NCI-H2196 (cell line): Measurements from ENCODE around the gene SNX25.

Experiments
- DNase-seq: peaks from one replicate; lab custom pipeline; 2025; ENCODE audit not compliant: unreplicated experiment; lab: John Stamatoyannopoulos, UW

The SNX25 gene

DNA sequence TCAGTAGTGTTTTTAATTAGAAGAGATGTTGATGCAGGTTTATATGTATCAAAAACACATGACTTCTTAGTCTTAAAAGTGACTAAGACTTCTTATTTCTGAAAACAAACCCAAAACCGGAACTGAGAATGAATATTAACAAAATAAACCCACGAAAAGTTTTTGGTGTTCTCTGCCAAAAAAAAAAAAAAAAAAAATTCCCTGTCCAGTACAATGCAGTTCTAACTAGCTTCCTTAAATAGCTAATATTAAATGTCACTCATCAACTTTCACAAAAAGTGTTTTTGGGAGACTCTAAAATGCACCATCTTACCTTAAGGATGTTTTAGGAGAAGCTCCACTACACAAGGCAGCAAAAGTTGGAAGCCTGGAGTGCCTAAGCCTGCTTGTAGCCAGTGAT lies 189.2 kb downstream of the SNX25 start:
- no peak for DNase-seq

DNA sequence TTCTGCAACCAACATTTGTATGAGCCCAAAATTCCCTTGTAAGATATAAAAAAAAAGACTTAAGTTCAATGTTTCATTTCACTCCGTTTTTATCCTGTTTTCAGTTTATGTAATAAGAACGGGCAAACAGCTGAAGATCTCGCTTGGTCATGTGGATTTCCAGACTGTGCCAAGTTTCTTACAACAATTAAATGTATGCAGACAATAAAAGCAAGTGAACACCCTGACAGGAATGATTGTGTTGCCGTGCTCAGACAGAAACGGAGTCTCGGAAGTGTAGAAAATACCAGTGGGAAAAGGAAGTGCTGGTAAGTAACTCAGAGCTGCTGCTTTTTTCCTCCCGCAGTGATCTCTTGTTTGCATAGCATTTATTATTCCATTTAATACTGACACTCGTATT lies 190.1 kb downstream of the SNX25 start:
- DNase-seq = no peak

DNA sequence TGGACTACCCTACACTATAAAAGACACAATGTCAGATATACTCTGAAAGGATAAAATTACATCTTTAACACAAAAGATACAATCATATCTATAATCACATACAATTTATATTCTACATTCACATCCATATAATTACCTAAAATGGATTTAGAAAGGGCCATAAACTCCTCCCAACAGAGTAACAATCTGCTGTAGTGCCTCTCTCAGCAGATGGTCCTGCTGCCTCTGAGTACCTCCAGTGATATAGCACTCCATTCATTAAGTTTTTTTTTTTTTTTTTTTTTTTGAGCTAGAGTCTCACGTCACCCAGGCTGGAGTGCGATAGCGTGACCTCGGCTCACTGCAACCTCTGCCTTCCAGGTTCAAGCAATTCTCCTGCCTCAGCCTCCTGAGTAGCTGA lies 194.6 kb downstream of the SNX25 start:
- no peak for DNase-seq

DNA sequence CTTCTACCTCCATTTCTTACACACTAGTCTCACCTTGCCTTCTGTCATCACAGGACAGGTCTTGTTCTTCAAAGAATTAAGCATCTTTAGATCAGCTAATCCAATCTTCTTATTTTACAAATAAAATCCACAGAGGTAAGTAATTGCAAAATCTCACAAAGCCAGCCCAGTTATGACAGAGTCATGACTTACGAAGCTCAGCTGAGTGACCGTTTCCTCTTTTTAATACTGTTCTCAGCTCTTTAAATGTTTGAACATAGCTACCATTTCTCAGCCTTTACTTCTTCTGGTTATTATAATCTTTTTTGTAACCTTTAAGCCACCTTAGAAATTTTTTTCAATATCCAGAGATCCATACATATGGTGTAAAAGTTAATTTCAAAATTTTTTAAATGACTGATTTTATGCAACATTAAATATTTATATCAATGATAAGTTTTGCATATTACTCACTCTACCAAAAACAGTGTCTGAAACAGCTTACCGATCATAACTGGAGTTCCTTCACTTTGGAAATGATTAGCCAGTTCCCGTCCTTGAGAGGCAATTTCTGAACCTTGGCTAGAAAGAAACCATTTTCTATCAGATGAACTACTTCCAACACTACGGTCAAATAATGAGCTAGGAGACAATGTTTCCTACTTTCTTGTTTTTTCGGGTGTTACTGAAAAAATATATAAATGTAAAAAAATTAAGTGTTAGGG lies 196.1 kb downstream of the SNX25 start:
- no peak for DNase-seq

DNA sequence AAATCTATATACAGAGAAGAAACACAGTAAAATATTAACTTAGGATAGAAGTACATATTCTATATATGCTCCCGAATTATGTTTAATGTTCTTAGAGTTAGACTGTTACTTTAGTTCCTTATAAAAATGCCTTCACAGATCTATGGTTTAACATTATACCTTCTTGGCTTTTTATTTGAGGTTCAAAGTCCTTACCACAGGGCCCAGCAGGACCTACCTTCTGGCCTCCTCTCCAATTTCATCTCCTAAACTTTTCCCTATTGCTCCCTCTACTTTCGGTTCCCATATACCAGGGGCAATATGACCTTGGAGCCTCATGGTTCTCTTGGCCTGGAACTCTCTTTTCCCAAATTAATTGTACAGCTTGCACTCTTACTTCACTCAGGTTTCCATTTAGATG lies 199.0 kb downstream of the SNX25 start:
- DNase-seq = no peak

DNA sequence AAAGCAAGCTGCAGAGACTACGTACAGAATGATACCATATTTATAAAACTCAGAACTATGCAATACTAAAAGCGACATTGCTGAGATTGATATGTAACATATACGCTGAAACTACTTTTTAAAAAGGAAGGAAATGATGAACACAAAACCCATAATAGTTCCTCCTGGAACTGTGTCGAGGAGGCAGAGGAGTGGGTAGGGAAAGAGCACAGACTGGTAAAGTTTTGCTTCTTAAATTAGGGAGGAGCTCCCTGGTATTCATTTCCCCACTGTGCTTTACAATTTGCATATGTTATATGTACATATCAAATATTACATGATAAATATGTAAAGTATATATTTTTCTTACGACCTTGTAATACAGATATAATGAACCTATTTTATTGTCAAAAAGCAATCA lies 202.5 kb downstream of the SNX25 start:
- no peak for DNase-seq

DNA sequence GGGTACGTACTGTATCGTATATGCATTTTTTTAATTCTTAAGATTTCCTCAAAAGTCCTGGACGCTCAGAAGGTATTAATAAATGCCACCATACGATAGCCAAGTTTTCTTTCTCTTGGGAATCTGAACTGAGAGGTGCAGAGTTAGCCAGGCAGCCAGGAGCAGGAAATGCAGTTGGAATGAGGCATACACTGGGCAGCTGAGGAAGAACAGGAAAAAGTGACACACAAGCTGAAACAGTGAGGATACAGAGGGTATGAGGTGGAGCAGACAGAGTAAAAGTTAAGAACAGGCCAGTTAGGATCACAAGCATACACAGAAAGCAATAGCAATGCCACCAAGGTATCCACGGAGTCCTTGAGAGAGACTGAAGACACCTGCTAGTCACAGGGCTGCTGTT lies 203.0 kb downstream of the SNX25 start:
- DNase-seq = no peak
